HG02798 (cell line): ENCODE data around the gene AFG3L2.

Experiments used
- ATAC-seq: cut with Tn5 transposase; IDR thresholded peaks from one replicate; pipeline ENCODE4 v1.9.1; 2021; ENCODE audit warnings: mild to moderate bottlenecking; ENCODE audit not compliant: unreplicated experiment, poor library complexity

The AFG3L2 gene

DNA sequence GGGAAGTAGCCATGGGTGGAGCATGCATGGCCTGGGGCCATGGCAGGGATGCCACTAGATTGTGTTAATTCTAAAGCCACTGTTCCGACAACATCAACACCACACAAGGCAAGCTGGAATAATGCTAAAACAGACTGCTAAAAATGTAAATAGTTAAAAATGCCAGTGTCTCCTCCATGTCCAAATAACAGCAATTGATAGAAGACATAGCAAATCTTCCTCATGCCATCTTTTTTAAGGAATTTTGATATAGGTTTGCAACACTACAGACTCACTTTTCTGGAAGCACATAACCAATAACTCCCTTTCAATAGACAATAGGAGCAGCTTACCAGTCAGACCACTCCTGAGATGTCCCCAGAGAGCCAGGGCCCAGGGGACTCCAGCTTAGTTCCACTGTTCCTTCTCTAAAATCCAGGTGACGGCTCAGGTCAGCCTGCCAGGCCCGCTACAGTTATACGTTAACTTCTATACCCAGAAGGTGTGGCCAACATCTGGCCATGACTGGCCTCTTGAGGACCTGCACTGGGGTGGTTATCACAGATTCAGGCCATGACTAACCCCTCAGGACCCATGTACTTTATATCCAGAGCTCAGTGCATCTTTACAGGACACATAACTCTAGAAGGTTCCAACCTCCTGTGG, 48.7 kb downstream of the AFG3L2 start:
- ATAC-seq: no peak

DNA sequence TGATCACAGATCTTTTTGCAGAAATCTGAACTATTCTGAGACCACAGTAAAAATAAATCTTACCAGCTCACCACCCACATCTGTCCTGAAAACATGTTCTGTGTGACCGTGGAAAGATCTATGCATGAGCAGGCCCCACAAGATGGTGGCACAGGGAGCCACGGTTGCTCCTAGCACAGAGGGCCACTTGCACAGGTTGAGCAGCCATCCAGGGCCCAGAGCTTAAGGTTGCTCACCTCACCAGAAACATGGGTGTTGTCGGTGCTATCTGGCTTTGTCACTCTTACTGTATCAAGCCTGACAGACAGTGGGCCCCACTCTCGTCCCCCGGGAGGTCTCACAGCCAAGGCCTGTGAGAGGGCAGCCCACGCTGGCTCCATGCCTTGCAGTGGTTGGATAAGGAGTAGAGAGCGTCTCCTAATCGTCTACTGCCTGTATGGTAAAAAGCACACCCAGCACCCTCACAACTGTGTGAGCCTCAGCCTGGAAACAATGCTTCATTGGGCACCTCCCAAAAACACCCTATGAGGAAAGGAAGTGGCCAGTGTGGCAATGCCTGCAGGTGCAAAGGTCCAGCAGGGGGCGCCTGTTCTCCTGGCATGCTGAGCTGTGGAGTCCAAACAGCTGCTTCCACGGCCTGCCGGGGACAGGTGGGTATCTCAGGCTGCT, 49.4 kb downstream of the AFG3L2 start:
- peak; percentile 58 for ATAC-seq

DNA sequence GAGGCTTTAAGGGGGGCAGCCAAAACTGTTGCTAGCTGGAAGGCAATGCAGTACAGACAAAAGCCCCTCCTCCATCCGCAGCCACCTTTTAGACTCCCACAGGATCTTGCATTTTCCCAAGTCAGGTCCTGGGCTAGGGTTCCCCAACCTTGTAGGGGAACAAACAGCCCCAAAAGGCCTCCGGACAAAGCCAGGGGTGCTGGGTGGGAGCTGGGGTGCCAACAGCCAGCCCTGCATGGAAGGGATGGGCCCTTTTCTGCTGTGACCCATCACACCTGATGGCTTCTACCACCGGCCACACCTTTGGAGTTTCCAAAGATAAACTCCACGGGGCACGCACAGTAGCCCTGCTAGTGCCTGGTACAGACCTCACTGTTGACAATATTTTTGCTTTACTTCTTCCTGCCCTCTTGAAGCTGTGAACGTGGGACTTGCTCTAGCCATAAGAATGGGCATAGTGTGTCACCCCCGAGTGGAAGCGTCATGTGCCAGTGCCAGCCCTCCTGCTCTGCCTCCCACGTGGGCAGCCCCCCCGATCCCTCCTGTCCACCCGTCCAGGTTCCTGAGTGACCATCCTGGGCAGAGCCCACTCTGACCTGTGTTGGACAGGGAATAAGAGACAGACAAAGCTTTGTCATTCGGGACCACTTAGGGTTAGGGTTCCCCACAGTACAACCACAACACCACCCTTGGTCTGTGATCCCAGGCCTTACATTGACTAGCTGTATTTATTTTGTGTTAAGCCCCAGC, 50.1 kb downstream of the AFG3L2 start:
- ATAC-seq: no peak

DNA sequence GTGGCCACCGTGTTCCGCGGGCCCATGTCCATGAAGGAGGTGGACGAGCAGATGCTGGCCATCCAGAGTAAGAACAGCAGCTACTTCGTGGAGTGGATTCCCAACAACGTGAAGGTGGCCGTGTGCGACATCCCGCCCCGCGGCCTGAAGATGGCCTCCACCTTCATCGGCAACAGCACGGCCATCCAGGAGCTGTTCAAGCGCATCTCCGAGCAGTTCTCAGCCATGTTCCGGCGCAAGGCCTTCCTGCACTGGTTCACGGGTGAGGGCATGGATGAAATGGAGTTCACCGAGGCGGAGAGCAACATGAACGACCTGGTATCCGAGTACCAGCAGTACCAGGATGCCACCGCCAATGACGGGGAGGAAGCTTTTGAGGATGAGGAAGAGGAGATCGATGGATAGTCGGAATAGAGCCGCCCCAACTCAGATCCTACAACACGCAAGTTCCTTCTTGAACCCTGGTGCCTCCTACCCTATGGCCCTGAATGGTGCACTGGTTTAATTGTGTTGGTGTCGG, 51.2 kb downstream of the AFG3L2 start:
- ATAC-seq: no peak

DNA sequence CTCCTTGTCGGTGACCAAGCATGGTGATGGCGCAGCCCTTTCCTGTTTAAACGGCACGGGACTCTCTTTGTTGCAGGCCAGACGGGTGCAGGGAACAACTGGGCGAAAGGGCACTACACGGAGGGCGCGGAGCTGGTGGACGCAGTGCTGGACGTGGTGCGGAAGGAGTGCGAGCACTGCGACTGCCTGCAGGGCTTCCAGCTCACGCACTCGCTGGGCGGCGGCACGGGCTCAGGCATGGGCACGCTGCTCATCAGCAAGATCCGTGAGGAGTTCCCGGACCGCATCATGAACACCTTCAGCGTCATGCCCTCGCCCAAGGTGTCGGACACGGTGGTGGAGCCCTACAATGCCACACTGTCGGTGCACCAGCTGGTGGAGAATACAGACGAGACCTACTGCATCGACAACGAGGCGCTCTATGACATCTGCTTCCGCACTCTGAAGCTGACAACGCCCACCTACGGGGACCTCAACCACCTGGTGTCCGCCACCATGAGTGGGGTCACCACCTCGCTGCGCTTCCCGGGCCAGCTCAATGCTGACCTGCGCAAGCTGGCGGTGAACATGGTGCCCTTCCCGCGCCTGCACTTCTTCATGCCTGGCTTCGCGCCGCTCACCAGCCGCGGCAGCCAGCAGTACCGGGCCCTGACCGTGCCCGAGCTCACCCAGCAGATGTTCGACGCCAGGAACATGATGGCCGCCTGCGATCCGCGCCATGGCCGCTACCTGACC, 51.9 kb downstream of the AFG3L2 start:
- no peak for ATAC-seq

DNA sequence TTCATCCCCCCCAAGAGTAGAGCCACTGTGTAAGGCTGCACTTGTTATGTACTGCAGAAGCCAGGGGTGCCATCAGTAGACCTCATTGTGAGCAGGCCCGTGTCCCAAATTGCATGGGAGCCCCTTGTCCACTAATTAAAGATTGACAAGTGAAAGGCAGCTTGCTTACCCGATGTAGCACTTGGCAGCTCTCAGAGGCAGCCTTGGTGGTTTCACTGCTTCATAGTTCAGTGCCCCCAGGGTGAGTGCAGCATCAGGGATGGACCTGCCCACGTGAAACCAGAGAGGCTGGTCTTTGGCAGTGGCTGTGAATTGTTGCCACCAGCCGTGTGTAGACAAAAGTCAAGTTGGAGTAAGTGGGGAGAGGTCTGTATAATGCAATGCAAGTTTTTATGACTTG, 55.7 kb downstream of the AFG3L2 start:
- peak; percentile 75 for ATAC-seq

DNA sequence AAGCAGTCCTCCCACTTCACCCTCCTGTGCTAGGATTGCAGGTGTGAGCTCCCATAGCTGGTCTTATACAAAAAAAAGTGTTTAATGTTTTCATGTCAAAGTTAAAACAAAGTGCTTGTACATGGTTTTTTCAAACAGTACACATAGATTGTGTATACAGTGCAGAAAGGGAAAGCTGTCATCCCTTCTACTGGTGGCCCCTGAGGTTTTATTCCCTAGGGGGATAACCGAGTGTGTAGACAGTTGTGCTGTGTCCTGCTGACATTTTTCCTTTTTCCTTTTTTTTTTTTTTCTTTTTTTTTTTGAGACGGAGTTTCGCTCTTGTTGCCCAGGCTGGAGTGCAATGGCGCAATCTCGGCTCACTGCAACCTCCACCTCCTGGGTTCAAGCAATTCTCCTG, 58.2 kb downstream of the AFG3L2 start:
- no peak for ATAC-seq

DNA sequence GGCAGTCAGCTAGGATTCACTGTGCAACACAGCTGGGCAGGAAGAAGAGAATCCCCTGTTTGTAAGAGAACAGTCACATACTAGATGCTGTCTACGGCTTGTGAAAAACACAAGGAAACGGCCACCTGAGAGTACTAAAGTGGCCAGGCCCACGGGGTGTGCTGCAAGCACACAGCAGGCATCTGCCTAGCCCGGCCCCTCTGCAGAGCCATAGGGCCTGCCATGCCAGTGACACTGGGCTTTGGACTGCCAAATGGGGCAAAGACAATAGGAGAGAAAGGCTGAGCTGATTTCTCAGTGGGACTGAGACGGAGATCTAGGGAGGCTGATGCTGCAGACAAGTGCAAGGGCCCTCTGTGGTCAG, 58.7 kb downstream of the AFG3L2 start:
- ATAC-seq: no peak

DNA sequence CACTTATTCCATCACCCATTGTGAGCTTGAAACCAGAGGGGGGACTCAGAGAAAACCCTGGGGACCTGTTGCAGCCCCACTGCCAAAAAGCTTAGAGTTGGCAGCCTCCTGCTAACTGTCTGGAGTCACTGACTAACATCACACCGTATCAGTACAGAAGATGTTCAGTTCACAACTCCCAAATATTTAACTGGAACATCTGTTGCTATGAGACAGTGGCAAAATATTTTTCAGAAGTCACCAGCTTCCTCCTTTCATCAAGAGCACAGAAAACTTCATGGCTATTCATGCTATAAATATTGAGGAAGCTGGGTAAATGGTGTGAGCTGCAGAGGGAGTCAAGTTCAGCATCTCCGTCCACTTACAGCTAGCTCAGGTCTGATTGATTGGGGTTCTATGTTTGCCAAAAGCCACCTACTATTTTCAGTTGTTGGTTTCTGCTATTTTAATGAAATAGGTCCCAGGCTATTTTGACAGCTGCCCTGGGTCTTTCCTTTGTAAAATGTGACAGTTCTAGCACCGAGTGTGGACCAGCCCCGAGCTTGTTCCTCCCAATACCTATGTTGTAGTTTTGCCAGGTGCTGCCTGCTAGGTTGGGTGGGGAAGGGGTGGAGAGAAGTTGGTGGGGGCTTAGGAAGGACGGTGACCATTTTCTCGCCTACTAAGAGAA, 59.2 kb downstream of the AFG3L2 start:
- ATAC-seq: no peak

DNA sequence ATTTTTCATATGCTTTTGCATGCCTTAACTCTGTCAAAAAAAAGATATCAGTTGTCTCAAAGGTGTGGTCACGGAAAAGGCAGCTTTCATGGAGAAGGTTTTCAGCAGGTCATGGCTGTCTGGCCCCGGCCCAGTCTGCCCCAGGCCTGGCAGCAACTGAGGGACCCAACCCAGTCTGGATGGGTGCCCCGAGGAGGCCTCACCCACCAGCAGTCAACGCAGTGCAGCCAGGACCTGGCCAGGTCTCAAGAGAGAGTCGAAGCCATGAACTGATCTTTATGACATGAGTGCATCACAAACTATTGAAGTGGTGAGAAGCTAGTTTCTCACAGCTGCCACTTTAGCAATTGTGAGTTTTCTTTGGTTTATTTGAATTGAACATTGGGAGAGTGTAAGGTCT, 61.1 kb downstream of the AFG3L2 start:
- ATAC-seq: no peak

DNA sequence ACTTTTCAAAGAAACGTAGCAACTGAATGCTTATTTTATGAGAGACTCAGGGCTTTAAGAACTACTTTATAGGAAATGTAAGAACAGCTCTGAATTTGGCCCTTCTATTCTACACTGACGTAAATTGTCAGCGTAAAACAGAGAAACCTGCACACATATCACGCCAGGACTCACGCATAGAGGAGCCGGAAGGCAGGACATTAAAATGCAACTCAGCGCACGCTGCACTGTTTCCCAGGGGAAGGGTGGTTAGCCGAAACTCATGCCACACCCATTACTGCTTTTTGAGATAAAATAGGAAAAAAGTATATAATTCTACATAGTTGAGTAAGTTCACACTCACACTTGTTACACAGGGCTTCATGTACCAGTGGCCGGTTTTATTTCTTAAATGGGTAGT, 61.5 kb downstream of the AFG3L2 start:
- ATAC-seq: no peak

DNA sequence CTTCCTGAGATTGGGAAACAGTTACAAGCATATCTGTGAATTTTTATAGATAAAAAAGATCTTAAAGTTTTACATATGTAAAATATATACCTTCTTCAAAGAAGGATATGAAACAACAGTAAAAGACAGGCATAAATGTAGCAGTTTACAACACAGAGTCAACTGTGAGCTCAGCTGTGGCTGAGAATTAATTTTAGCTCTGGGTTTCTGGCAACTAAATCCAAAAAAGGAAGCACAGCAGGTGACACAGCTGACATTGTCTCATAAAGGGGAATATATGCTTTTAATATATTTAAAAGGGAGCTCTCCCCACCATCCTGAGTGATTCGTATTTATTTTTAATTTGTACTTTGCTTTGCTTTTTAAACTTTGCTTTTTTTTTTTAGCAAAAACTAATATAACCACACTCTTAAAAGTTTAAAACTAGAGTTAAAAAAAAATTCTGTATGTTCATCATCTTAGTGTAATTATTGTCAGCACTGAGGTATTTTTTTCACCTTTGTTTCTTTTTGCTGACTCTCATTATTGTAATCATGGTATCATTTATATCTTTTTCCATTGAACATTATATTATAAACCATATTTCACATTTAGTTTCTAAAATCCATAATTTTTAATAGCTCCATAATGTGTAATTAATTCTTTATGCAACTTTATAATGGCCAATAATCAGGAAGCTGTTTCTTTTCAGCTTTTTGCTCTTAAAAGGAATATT, 62.3 kb downstream of the AFG3L2 start:
- no peak for ATAC-seq

DNA sequence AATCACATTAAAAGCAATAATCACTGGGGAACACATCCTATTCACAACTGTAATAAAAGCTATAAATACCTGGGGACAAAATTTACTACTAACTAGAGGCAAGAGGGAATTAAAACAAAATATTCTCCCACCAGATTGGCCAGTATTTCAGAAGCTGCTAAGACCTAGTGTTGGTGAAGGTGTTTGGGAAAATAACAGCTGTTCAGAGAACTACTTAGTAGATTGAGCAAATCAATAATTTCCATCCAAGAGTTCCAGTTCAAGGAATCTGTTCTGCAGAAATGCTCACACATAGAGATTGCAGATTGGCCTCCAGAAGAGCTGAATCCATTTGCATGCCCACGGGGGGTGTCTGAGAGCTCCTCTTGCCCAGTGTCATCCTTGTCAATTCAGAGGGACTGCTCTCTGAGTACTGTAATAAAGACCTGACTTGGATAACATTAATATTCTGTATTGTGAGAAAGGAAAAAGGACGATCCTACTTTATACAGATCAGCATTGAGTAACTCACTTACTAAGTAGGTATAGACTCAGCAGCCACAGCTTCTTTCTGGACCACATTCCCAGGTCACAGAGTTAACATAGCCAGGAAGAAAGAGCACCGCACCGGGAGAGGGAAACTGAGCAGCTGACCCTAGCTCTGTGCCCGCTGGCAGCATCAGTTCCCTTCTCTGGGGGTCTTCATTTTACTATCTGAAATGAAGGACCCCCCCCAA, 63.3 kb downstream of the AFG3L2 start:
- no peak for ATAC-seq

DNA sequence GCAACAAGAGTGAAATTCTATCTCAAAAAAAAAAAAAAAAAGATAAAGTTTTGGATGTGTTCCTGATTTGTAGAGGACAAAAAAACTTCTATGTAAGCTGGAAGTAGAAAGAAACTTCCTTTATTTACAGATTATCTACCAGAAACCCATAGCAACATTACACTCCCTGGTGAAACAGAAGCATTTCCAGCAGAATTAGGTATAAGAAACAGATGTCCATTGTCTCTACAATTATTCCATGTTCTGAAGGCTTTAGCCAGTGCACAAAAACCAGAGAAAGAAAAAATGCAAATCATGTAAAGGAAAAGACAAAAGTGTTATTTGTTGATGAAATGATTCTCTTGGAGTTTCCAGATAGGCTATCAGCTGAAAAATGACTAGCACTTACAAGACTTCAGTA, 64.1 kb downstream of the AFG3L2 start:
- no peak for ATAC-seq

DNA sequence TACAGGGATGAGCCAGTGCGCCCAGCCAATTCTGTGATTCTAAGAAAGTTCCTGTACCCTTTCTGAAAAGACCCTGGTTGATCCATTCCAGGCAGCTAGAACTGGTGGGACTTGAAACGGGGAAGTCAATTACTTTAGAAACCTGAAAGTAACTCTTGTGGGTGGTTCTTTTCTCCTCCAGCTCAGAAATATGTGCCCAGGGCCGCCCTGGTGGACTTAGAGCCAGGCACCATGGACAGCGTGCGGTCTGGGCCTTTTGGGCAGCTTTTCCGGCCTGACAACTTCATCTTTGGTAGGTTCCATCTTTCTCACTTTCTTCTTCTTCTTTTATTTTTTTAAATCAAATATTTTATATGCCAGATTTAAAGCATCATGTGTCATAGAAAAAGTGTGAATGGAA, 66.3 kb downstream of the AFG3L2 start:
- no peak for ATAC-seq

DNA sequence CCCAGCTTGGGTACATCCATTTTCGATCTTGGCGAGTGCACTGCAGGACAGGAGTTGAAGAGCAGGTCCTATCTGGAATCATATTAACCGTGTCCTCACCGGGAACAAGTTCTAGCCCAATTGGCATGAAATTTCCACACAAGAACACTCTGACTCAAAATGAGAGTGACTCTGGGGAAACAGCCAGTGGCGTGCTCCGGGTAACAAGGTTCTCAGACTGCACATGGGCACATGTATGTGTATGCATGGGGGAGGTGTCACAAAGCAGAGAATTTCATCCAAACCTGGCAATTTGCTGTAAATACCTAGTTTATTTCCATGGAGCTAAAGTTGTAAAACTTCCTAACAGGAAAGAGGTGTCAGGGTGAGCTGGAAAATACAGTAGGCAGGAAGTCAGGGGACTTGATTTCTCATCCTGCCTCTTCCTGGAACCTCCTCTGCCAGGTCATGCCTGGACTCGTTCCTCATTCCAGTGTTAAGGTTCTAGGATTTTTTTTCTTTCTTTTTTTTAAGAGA, 67.3 kb downstream of the AFG3L2 start:
- ATAC-seq: no peak

DNA sequence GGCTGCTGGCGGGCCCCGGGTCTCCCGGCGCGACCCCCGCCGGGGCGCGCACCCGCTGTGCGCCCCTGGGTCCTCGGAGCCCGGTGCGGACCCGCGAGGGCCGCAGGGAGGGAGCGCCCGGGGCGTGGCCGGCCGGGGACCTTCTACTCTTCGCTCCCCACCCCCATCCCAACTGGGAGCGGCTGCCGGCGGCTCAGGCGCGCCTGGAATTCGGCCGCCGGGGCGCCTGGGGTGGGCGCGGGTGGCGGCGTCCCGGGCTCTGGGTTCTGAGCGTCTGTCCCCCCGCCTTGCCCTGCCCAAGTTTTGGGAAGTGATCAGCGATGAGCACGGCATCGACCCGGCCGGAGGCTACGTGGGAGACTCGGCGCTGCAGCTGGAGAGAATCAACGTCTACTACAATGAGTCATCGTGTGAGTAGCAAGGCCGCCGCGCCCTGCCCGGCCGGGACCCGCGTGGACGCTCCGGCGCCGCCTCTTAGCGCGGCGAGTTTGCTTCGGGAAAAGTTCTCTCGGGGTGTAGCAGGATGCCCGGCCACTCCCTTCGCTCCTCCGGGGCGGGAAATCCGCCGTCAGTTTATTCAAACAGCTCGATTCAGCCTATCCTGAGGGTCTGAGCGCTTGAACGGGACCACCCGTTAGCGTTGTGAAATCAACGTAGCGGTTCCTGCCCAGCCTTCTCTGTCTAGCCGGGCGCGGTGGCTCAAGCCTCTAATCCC, 68.5 kb downstream of the AFG3L2 start:
- ATAC-seq: peak; percentile 68

DNA sequence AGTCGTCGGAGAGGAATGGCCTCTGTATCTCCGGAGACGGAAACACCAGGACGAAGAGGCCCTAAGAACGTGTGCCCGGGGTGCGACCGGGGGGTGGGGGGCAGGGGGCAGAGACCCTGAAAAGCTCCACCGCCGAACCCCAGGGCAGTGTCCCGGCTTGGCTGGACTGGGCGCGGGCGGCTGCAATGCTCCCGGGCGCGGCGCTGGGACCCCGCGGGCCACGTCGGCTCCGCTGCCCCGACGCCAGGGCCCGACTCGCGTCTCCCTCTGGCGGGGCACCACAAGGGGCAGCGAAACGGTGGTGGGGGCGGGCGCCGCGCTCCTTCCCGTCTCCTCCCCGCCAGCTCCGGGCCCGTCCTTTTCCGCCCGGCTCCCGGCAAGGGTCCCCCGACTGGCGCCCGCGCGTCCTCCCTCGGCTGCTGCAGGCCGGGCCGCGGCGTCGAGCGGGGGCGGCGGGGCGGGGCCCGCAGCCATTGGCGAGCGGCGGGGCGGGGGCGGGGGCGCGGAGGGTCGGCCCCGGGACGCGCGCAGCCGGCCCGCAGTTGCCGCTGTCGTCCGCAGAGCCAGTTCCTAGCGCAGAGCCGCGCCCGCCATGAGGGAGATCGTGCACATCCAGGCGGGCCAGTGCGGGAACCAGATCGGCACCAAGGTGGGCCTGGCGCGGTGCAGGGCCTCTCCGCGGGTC, 69.2 kb downstream of the AFG3L2 start, which contains the start of gene TUBB6:
Gene TUBB6, plus strand, starts transcription at position 541 of the 685 bp plus-strand sequence. Its CDS starts 52 bp downstream, at position 593.
- ATAC-seq: peak; percentile 55
